ENCODE measurements around the gene SUGP1.

Gene SUGP1

DNA sequence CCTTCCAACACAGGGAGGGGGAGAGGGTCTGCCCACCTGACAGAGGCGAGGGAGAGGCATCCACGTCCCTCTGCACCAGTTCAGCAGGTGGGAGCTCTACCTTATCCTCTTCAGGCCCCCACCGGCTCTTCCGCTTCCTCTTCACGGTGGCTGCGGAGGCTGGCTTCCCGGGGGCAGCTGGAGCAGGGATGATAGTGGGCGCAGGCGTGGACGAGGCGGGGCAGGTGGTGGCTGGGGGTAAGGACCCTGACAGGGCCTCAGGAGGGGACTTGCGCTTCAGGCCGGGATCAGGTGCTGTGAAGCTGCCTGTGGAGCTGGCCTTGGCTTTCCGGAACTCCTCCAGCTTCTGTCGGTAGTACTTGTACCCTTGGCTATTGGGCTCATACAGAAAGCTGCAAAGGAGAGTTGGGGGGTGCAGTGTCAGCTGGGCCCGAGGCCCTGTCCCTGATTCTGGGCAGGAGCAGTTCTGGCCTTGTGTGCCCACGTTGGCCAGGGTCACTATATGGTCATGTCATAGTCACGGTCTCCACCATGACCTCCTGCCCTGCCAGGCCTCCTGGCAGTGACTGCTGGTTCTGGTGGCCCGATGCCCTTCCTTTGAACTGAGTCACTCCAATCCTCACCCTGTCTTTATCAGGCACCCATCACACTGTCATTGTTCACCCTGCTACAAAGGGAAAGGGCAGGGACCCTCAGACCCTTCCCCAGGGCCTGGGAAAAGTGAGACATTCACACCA lies 23.2 kb downstream of the SUGP1 start:
- no peak for DNase-seq

DNA sequence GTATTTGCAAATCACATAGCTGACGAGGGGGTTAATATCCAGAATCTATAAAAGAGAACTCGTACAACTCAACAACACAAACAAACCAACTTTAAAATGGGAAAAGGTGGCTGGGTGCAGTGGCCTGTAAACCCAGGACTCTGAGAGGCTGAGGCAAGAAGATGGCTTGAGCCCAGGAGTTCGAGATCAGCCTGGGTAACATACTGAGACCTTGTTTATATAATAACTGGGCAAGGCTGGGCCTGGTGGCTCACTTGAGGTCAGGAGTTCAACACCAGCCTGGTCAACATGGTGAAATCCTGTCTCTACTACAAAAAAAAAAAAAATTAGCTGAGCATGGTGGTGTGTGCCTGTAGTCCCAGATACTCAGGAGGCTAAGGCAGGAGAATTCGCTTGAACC lies 25.4 kb downstream of the SUGP1 start:
- DNase-seq = no peak

DNA sequence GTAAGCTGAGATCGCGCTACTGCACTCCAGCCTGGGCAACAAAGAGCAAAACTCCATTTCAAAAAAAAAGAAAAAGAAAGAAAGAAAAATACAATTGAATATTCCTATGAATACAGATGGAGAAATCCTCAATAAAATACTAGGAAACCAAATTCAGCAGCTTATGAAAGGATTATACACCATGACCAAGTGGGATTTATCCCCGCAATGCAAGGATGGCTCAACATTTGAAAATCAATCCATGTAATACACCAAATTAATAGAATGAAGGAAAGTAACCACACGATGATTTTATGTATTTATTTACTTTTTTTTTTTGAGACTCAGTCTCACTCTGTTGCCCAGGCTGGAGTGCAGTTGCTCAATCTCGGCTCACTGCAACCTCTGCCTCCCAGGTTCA lies 27.7 kb downstream of the SUGP1 start:
- no peak for DNase-seq

DNA sequence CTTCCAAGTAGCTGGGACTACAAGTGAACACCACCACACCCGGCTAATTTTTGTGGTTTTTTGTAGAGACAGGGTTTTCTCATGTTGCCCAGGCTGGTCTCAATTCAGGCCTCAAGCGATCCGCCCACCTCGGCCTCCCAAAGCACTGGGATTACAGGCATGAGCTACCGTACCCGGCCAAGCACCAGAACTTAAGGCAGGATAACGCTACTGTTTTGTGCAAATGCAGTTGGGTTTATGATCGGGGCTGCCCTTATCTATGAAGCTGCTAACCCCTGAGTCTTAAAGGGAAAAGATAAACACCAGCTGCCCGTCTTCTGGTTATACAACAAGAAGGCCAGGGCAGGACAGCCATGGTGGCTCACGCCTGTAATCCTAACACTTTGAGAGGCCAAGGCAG lies 34.6 kb downstream of the SUGP1 start:
- no peak for DNase-seq

DNA sequence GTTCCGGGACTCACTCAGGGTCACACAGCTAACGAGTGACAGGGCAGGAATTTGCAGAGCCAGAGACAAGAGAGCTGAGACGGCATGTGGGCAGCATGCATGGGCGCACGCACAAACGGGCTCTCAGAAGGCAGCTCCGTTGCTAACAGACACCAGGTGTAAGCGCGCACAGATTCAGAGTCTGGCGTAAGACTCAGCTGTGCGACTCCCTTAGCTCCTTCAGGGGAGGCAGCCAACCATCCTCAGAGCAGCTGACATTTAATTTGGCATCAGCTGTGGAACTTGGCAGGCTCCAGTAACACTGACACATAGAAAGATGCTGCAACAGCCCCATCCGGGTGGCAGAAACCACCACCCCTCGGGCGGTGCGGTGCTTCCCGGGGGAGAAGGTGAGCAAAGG lies 39.7 kb downstream of the SUGP1 start:
- no peak for DNase-seq

DNA sequence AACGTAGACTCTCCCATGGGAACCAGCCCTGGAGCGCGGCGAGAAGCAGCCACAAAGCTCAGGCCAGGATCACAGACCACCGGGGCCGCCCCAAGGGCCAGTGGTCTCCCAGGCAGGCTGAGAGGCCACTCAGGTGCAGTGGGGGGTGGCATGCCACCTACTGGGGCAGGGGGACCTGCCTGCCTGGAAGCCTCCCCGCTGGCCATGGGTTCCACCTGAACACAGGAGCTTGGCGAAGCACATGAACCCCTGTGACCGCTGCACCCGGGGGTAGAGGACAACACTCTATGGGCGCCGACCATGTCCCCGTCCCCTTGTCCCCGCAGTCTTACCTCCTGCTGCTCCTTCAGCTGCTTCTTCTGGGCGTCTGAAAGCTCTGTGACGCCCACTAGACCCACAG lies 40.5 kb downstream of the SUGP1 start:
- DNase-seq = no peak

DNA sequence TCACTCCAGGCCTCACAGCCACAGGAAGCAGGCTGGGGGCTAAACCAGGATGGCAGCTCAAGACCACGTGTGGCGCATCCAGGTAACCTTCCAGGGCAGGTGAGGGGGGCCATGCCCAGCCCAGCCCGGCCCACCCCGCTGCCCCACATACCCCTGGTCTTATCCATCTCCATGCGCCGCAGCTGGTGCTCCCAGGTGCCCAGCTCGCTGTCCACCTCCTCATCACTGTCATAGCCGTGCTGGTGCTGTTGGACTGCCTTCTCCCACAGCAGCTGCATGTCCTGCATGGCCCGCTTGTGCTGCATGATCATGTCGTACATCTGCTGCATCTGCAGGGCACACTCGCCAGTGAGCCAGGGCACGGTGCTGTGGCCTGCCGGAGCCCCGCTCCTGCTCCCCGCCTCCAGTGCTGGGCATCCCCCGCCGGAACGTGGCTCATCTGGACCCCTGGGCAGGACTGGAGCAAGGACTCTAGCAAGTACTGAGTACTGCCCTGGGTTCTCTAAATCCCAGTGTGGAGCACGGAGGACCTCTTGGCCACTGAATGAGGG lies 41.2 kb downstream of the SUGP1 start:
- DNase-seq = no peak

DNA sequence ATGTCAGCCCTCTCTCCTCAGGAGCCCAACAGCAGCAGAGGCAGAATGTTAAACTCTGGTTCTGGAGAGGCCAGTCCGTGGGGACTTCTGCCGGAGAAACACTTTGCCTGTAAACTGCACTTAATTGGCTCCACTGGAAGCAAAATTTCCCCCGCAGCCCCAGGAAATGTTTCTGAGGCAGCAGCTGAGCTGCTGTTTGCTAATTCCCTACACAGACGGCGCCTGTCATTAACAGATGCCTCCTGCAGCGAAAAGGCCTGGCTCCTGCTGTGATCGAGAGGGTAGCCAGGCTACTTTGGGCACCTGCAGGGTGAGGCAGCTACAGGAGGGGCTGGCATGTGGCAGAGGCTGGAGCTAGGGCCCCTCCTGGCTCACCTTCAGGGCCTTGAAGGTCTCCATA lies 42.0 kb downstream of the SUGP1 start:
- DNase-seq = no peak

DNA sequence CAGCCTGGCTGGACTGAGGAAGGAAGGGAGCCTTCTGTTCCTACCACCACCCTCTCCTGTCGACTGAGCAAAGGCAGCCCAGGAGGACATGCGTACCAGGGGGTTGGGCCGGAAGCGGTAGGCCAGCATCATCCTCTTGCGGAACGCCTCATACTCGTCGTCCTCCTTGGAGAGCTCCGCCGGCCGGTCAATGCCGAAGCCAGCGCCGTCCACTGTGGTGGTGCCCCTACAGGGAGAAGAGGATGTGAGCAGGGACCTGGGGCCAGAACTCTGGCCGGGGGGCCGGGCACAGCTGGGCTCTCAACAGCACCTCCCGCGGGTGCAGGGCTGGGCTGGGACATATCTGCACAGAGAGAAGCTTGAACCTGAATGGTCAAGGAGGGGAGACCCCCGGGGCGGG lies 43.5 kb downstream of the SUGP1 start:
- DNase-seq = no peak

DNA sequence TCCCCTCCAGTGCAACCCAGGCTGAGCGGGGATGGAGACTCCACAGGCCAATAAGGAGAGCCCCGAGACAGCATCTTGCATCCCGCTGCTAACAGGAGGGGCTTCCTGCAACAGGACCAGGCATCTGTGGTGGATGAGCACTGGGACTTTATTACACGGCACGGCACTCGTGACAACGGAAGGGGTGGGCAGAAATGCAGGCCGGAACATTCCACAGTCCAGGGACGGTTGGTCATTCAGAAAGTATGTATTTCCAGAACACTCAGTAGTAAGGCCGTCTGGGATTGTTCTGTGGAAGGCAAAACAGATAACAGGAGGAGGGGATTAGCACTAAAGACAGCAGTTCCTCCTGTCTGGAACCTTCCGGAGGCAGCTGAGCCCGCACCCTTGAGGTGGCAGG lies 43.9 kb downstream of the SUGP1 start:
- no peak for DNase-seq

DNA sequence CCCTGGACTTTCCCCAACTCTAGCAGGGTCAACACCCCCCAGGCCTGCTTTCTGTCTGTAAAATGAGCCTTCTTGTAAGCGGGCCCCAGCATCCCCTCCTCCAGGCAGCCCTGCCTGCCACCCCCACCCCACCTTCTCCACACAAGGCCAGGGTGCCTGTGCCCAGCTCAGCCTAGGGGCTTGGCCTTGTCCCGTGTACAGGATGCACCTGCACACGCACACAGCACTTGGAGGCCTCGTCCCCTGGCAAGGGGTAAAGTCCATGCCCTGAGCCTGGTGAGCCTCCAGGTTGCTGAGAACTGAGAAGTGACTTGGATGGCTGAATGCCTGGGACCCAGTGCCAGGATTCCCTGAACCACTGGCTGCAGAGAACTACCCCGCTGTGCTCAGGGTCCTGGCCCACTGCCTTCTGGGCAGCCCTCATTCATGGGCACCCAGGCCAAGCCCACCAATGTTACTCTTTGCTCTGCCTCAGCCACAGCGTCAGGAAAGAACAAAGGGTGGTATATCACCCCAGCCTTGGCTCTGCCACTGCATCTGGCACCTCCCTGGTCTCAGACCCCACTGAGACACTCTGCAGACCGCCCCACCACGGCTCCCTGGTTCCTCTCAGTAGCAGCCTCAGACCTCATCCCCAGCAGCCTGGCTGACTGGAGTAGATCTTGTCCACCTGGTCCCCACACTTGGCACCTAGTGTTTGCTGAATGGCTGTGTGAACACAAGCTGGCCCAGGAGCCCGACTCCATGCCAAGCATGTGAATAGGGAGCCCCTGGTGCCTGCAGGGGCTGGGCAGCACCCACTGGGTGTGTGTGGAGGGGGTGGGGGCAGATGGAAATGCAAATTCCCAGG lies 45.4 kb downstream of the SUGP1 start:
- no peak for DNase-seq

DNA sequence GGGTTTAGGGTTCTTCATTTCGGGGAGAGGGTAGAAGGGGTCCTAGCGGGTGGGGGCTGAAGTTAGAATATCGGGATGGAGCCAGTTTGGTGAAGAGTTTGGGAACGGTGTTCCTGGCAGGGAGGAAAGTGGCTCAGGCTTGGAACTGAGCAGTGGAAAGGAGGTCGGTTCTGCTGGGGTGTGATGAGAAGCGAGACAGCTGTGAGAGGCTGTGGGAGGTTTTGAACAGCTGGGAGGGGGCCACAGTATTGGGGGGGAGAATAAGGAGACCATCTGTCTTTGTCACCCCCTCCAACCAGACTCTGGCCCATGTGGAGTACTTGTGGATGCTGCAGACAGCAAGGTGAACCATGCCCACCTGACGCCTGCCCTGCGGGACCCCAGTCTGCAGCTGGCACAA lies 46.2 kb downstream of the SUGP1 start:
- no peak for DNase-seq

DNA sequence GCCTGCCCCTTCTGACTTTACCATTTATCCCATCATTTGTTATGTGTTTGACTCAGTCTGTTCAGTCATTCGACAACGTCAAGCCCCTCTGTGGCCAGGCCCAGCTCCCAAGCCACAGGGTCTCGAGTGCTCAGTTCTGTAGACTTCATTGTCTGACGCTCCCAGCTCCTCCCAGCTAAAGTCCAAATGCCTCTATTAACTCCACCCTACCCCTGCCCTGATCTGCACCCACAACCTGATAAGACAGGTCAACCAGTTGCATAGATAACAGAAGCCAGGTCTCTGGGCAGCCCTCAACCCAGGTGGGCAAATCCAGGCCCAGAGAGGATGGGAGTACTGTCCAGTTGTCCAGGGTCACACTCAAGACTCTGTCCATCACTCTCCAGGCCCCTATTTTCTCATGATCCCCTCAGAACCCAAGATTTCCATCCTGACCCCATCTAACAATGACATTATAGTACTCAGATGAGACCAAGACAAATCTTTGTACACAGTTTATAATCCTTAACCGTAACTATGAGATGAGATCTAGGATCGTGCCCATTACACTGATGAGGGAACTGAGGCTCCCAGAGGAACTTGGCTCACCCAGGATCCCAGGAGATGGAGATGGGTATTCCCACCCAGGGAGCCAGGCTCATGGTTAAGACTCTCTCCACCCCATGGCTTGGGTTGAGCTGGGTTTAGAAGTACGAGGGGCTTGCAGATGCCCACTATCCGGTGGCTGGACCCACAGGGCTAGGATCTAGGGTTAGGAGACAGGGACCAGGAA lies 48.3 kb downstream of the SUGP1 start:
- DNase-seq = no peak

DNA sequence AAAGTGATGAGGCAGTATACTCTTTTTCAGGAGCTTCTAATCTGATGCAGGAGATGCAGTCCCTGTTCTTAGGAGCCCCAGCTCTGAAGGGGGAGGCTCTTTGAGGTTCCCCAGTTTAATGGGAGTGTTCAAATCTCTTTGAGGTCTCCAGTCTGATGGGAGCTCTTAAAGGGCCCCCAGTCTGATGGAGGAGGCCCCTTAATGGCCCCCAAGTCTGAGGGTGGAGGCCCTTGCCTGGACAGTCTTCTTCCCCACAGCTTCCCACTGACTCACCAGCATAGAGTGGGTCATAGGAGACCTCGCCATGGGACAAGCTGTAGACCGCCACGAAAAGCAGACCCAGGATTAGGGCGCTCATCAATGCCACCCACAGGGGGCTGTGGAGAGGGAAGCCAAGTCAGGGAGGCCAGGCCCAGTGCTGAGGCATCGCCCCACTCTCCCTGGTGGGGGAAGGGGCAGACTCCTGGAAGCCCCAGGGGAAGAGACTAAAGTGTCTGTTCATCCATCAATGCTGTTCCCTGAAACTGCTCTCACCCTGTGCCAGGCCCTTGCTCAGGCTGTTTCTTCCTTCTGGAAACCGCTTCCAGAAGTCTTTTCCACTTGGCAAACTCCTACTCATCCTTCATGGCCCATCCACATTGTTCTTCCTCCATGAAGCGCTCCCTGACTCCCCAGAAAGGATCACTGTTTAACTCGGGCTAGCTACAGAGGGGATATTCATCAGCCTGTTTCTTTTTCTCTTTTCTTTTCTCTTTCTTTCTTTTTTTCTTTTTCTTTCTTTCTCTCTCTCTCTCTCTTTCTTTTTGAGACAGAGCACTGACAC lies 49.3 kb downstream of the SUGP1 start:
- DNase-seq = no peak

DNA sequence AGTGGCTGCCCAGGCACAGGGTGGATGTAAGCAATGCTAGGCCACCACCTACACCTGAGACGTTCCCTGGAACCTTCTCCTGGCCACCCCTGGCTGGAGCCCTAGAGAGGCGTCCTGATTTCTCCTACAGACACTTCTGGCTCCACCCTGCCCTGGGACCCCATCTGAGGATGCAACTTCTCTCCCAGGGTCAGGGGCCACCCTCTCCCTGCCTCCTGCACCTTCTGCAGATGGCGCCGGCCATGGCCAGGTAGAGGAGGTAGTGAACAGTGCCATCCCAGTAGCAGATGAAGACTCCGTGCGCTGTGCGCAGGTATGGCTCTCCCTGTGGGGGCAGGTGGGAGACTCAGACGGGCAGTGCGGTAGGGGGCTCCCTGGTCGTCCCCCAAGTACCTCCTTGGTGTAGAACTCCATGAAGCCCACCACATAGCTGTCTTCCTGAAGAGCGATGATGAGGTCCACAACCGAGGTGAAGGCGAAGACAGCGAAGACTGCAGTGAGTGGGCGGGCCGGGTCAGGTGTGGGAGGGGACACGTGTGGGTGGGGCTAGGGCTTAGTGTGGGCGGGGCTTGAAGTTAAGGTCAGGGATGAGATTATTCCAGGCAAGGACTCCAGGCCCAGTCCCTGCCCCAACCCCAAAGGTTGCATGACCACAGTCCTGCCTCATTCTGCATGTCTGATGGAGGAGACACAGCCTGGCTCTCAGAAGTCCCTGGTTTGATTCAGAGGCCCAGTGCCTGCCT lies 50.2 kb downstream of the SUGP1 start:
- DNase-seq = no peak

DNA sequence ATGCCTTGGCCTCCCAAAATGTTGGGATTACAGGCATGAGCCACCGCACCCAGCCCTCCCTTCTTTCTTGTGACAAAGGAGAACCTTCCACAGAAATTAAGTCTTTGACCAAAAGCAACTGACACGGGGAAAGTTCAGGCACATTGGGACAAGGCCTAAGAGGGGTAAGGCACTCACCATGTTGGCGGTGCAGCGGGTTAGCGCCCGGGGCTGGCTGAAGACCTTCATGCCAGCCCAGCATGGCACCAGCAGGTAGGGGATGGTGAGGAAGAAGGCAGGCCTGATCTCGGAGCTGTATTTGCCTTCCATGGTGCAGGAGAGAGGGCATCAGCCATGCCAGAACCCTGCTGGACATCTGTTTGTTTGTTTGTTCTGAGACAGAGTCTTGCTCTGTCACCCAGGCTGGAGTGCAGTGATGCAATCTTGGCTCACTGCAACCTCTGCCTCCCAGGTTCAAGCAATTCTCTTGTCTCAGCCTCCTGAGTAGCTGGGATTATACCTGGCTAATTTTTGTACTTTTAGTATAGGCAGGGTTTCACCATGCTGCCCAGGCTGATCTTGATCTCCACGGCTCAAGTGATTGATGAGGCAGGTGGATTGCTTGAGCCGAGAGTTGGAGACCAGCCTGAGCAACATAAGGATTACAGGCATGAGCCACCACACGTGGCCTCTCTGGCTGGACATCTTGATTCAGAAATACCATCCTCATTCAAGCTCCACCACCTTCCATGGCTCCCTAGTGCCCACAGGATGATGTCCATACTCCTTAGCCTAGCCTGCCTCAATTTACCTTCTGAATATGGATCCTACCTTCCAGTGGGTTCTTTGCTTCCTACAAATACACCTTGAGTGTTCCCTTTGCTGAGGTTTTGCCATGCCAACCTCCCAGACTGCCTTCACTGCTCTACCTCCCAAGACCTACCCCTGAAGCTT lies 51.6 kb downstream of the SUGP1 start:
- DNase-seq = no peak

DNA sequence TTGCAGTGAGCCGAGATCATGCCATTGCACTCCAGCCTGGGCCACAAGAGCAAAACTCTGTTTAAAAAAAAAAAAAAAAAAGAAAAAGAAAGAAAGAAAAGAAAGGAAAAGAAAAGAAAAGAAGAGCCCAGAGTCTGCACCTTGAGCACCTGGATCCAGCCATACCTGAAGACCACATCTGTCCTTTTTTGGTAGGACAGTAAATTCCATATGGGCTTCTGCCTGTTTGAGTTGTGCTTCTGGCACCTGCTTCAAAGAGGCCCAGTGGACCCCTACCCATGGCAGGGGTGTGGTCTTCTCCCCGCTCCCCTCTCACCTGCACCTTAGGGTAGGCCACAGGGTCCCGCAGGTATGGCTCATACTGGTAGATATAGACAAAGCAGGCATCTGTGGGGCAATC lies 53.0 kb downstream of the SUGP1 start:
- no peak for DNase-seq

DNA sequence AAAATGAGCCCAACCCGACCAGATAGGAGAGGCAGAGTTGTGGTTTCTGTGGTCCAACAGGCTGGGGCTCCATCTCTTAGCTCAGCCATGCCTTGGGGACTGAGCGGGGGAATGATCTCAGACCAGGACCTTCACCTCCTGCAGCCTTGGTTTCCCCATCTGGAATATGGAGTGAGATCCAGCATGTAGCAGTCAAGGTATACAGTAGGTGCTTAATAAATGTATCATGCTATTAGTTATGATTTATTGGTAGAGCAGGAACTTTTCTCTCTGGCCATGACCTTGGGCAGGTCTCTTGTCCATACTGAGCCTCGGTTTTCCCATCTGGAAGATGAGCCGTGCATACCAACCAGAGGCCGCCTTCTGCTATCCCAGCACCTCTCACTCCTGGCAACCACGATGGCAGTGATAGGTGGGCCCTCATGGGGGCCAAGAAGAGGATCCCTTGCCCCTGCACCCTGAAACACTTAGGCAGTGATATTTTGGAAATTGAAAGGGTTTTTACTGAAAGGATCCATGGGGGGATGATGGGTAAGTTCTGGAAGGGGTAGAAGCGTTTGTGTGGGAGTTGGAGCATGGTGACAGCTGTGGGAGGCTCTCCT lies 56.3 kb downstream of the SUGP1 start:
- DNase-seq = no peak

DNA sequence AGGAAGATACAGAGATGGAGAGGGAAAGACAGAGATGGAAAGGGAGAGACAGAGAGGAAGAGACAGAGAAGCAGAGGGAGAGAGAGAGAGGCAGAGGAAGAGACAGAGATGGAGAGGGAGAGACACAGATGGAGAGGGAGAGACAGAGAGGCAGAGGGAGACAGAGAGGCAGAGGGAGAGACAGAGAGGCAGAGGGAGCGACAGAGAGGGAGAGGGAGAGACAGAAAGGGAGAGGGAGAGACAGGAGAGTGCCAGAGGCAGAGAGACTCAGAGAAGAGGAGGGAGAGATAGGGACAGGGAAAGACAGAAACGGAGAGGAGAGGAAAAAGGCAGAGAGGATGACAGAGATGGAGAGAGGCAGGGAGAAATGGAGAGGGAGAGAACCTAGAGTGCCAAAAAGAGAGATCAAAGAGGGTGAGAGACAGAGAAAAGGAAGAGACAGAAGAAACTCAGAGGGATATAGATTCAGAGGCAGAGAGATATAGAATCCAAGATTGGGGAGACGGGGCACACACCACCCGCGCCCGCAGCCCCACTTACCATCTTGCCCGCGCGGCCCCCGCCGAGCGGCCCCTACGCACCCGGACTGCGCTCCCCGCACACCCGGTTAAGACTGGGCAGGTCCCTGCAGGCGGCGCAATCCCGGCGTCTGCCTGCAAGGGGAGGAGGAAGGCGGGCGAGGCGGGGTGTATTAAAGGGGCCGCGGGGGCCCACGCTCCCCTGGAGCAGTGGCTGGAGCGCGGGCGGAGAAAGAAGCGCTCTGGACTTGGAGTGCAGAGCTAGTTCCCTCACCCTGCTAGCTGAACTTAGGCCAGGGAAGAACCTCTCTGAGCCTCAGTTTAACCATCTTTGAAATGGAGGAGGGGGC lies 57.9 kb downstream of the SUGP1 start:
- no peak for DNase-seq

All from stimulated activated CD4-positive, alpha-beta T cell treated with anti-CD3 and anti-CD28 coated beads, Interleukin-12 subunit alpha, Interleukin-12 subunit beta, amount 100 ng/mL, for 4 hours (primary cell).